ENCODE data around the gene CNGA1.

DNA sequence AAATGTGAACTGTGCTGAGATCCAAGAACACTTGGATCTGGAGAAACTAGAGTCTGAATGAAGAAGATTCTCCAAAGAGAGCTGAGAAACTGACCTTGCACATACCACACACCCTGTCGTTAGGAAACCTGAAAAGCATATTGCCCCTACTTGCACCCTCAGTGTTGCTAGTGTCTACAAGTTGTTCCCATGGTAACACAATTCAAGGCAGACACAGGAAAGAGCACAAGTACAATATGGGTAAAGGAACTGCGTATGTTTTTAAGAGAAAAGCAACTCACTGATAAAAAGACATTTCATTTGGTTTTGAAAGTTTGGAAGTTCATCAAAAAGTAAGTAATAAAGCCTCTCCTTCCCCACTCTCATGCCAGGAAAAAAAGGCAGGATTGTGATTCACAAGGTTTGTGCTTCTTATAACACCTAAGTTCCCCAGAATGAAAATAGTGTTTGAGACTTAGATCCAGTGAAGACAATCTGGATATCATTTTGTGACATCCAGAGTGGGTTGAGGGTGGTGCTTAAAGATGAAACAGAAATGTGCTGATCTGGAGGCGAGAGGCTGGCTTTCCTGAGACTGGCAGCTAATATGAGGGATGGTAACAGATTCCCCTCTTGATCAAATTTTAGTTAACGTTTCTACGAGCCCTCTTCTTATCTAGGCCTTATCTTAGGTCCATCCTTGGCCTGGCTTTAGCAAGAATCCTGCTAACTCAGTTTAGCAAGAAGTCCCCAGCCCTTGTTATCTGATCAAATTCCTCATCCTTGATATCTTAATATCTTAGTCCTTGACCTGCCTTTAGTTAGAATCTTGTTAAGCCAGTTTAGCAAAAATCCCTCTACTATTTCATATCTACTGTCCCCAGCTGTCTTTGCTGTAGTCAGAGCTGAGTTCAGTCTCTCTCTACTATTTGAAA lies 42.4 kb upstream of the CNGA1 start:
- TF ChIP-seq CTCF (IDR thresholded peaks at IDR 0.05) (no peak), ZFX (IDR thresholded peaks at IDR 0.05; ENCODE audit: borderline replicate concordance) (no peak)
